Esophagus muscularis mucosa (tissue), 4 donors: ENCODE results near the gene ANO8. TPM values are rescaled to one million over a fixed set of nuclear protein-coding genes. Genes with fewer than 3 reads are reported as not detected.
A peak's percentile ranks its signal among the peaks of the same experiment; 100 is the strongest.
"Not testable (repeated sequence)": the region's sequence is repeated elsewhere in the genome, so short reads cannot be mapped to it uniquely, and the experiment has no call there.

ENCODE experiments used
- DNase-seq: peaks from one replicate; pipeline ENCODE4 v3.0.0-alpha.2; 2017; ENCODE audit errors: extremely low spot score
- H3K27ac ChIP-seq, 4 donors: fragments of 200-600 bp; sonication (generic); replicated peaks in 1 of 4; 1 replicate in 3 of 4; 2 replicates in 1 of 4; pipeline ENCODE4 v1.5.1; 2016 to 2019; ENCODE audit warnings: mild to moderate bottlenecking in 1 of 4
- H3K27me3 ChIP-seq, 4 donors: fragments of 200-600 bp; sonication (generic); one replicate each; pipeline versions ENCODE4 v1.5.1 to v1.6.0; 2016 to 2019
- H3K36me3 ChIP-seq, 4 donors: fragments of 200-600 bp; sonication (generic); one replicate each; pipeline ENCODE4 v1.5.1; 2016 to 2019
- H3K4me1 ChIP-seq, 4 donors: fragments of 200-600 bp; sonication (generic); one replicate each; pipeline ENCODE4 v1.5.1; 2016 to 2019
- H3K4me3 ChIP-seq, 4 donors: fragments of 200-600 bp; sonication (generic); 1 replicate in 2 of 4; 2 replicates in 2 of 4; pipeline ENCODE4 v1.5.1; 2016 to 2019; ENCODE audit warnings: mild to moderate bottlenecking in 4 of 4, moderate library complexity in 1 of 4
- H3K9me3 ChIP-seq, 4 donors: fragments of 200-600 bp; sonication (generic); 1 replicate in 3 of 4; 2 replicates in 1 of 4; pipeline ENCODE4 v1.5.1; 2016 to 2019
- CTCF ChIP-seq, 3 experiments: fragments of 200-600 bp in 2 of 3; fragments of 450-650 bp in 1 of 3; sonication (generic) in 2 of 3; IDR thresholded peaks; one replicate each; pipeline ENCODE4 v1.5.1; 2017 to 2019; ENCODE audit warnings: antibody characterized with exemption in 3 of 3, mild to moderate bottlenecking in 2 of 3, moderate library complexity in 1 of 3
- EP300 ChIP-seq: sonication (generic); formaldehyde crosslinking; IDR thresholded peaks from one replicate; pipeline ENCODE4 v1.6.1; 2017; ENCODE audit warnings: antibody characterized with exemption
- POLR2A ChIP-seq: fragments of 450-650 bp; IDR thresholded peaks from one replicate; pipeline ENCODE4 v1.6.1; 2017; ENCODE audit warnings: antibody characterized with exemption, moderate library complexity, mild to moderate bottlenecking, low read depth
- POLR2AphosphoS5 ChIP-seq, 2 donors: sonication (generic); formaldehyde crosslinking; IDR thresholded peaks; one replicate each; pipeline ENCODE4 v1.6.1; 2017; ENCODE audit warnings: antibody characterized with exemption in 2 of 2
- WGBS: methylation state at CpG from one replicate; pipeline ENCODE4 v1.1.5; 2018; 5-methylcytosine and 5-hydroxymethylcytosine counted together
- intact Hi-C: fragments of 100-400 bp; cut with DNase I; formaldehyde crosslinking; loops from one replicate; pipeline ENCODE4 v1.15.1; 2023
- total RNA-seq, 4 donors: library from RNA; depleted of rRNA; stranded (reverse); fragments of >200 nt; gene quantifications; one replicate each; pipeline versions ENCODE4 v1.1.0 to v1.2.1, GENCODE V29; 2016

The ANO8 gene
- total RNA-seq, 4 donors from 2014 or later: 2.9 to 7.4 (median 4.0) TPM

GRCh38 chr19:17378271-17378670 lies 43.6 kb upstream of the ANO8 start:
- DNase-seq: no peak
- intact Hi-C loops: no loop called here
- Histone ChIP-seq H3K4me1 (peaks cover 6 to 15% (median 9%) of the 10 kb centered on the region in 4 donors), H3K9me3 (no peaks in the 10 kb centered on the region), H3K27ac (no peak overlapping the region), H3K27me3 (peaks cover 0 to 22% (median 0%) of the 10 kb centered on the region in 4 donors), H3K36me3 (no peaks in the 10 kb centered on the region), H3K4me3 (no peak overlapping the region)
- WGBS: 76% methylated on average over 7 of the region's 13 CpGs
- no peak for TF ChIP-seq POLR2A
- TF ChIP-seq CTCF (IDR thresholded peaks at IDR 0.05): no peak
- no peak for TF ChIP-seq POLR2AphosphoS5 (IDR thresholded peaks at IDR 0.05)
- TF ChIP-seq EP300: no peak

- Histone ChIP-seq H3K27me3 (peaks cover 0 to 22% (median 0%) of the 10 kb centered on the region in 4 donors), H3K36me3 (no peaks in the 10 kb centered on the region), H3K9me3 (no peaks in the 10 kb centered on the region), H3K4me1 (peaks cover 2 to 10% (median 6%) of the 10 kb centered on the region in 4 donors), H3K4me3 (peak within 1 kb of the TSS; percentile 37 to 52 (median 38)), H3K27ac (peak within 1 kb of the TSS; percentile 1 to 55 (median 28))
- WGBS: 58% methylated on average over 34 of the region's 39 CpGs
- peak; percentile 49 to 54 for TF ChIP-seq POLR2AphosphoS5 (IDR thresholded peaks at IDR 0.05)
- TF ChIP-seq POLR2A: no peak
- TF ChIP-seq CTCF (IDR thresholded peaks at IDR 0.05): peak in 1 of 3 experiments; percentile 17
- DNase-seq: no peak
- intact Hi-C loops: no loop called here
These were observed 42.4 kb upstream of the ANO8 start, which contains the start of gene PLVAP for GRCh38 chr19:17376935-17377600. PLVAP (minus strand) TSS chr19:17377342; CDS start chr19:17377288, 54 bp downstream.

GRCh38 chr19:17370026-17370587 lies 35.5 kb upstream of the ANO8 start:
- intact Hi-C loops: no loop called here
- H3K9me3 ChIP-seq: no peaks in the 10 kb centered on the region
- 15% methylated on average over 8 of the region's 8 CpGs for WGBS
- no peak for DNase-seq
- H3K4me1 ChIP-seq: peaks cover 0 to 10% (median 4%) of the 10 kb centered on the region in 4 donors
- no peak overlapping the region for H3K4me3 ChIP-seq
- peaks cover 0 to 2% (median 0%) of the 10 kb centered on the region in 4 donors for H3K36me3 ChIP-seq
- H3K27me3 ChIP-seq: peaks cover 0 to 14% (median 0%) of the 10 kb centered on the region in 4 donors
- no peak overlapping the region for H3K27ac ChIP-seq
- TF ChIP-seq POLR2A (no peak), EP300 (no peak), POLR2AphosphoS5 (IDR thresholded peaks at IDR 0.05) (no peak), CTCF (IDR thresholded peaks at IDR 0.05) (no peak)

GRCh38 chr19:17365361-17365760 lies 30.7 kb upstream of the ANO8 start:
- no peak overlapping the region for H3K4me3 ChIP-seq
- no peak overlapping the region for H3K27ac ChIP-seq
- peaks cover 0 to 14% (median 0%) of the 10 kb centered on the region in 4 donors for H3K27me3 ChIP-seq
- H3K4me1 ChIP-seq: peaks cover 0 to 10% (median 4%) of the 10 kb centered on the region in 4 donors
- intact Hi-C loops: no loop called here
- no peak for DNase-seq
- WGBS: 93% methylated on average over 15 of the region's 22 CpGs
- peaks cover 0 to 2% (median 0%) of the 10 kb centered on the region in 4 donors for H3K36me3 ChIP-seq
- TF ChIP-seq POLR2AphosphoS5 (IDR thresholded peaks at IDR 0.05): no peak
- no peak for TF ChIP-seq POLR2A
- no peak for TF ChIP-seq CTCF (IDR thresholded peaks at IDR 0.05)
- no peak for TF ChIP-seq EP300
- no peaks in the 10 kb centered on the region for H3K9me3 ChIP-seq

- intact Hi-C loops, H3K27ac ChIP-seq, H3K4me1 ChIP-seq, H3K36me3 ChIP-seq, H3K9me3 ChIP-seq, H3K4me3 ChIP-seq, DNase-seq: not testable (repeated sequence)
- peaks cover 0 to 14% (median 0%) of the 10 kb centered on the region in 4 donors for H3K27me3 ChIP-seq
- 96% methylated on average over 20 of the region's 20 CpGs for WGBS
These were observed 29.4 kb upstream of the ANO8 start for GRCh38 chr19:17363852-17364605.
